ENCODE results near the gene NRXN3.

DNA sequence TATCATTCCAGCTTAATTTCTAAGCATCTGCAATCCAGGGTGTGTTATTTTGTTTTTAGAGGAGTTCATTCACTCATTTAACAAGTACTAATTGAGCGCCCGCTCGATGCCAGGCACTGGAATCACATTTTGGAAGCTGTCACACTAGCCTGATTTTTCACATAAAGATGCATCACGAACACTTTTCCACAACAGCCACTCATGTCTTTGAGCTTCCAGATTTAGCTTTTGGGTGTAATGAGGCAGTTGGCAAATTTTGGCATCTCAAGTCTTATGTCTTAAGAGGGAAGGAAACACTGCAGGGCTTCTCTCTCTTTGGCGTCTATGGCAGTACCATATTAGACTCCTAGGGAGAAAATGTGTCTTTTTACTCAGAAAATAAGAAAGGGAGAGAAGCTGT is 14.0 kb downstream of the NRXN3 start:
- no peak for TF ChIP-seq POLR2AphosphoS5 (IDR thresholded peaks at IDR 0.05)
- no peak for TF ChIP-seq CTCF (IDR thresholded peaks at IDR 0.05)
